Smooth muscle cell (in vitro differentiated cells): ENCODE results near the gene ISG15. TPM values are rescaled to one million over a fixed set of nuclear protein-coding genes. Genes with fewer than 3 reads are reported as not detected.

Experiments used
- DNase-seq: peaks from one replicate; lab custom pipeline; 2025; ENCODE audit not compliant: unreplicated experiment; lab: John Stamatoyannopoulos, UW
- H2AFZ ChIP-seq: fragments of 200-600 bp; sonication (generic); 2 replicates; pipeline ENCODE4 v1.6.0; 2016; ENCODE audit warnings: antibody characterized with exemption, low read depth, mild to moderate bottlenecking
- H3F3A ChIP-seq: fragments of 200-600 bp; sonication (generic); 2 replicates; pipeline ENCODE4 v1.6.0; 2017; ENCODE audit warnings: antibody characterized with exemption, low read depth
- H3K27ac ChIP-seq: fragments of 200-600 bp; sonication (generic); 2 replicates; pipeline ENCODE4 v1.5.1; 2016; ENCODE audit warnings: low read depth, mild to moderate bottlenecking
- H3K27me3 ChIP-seq: fragments of 200-600 bp; sonication (generic); 2 replicates; pipeline ENCODE4 v1.6.1; 2016; ENCODE audit warnings: low read depth, mild to moderate bottlenecking
- H3K36me3 ChIP-seq: fragments of 200-600 bp; sonication (generic); 2 replicates; pipeline ENCODE4 v1.5.1; 2016; ENCODE audit warnings: low read depth
- H3K4me1 ChIP-seq: fragments of 200-600 bp; sonication (generic); 2 replicates; pipeline ENCODE4 v1.5.1; 2016; ENCODE audit warnings: low read depth
- H3K4me2 ChIP-seq: fragments of 200-600 bp; sonication (generic); 2 replicates; pipeline ENCODE4 v1.6.0; 2016; ENCODE audit warnings: mild to moderate bottlenecking
- H3K4me3 ChIP-seq: fragments of 200-600 bp; sonication (generic); 2 replicates; pipeline ENCODE4 v1.5.1; 2016; ENCODE audit warnings: mild to moderate bottlenecking
- H3K79me2 ChIP-seq: fragments of 200-600 bp; sonication (generic); 2 replicates; pipeline ENCODE4 v1.6.0; 2016; ENCODE audit warnings: low read depth, mild to moderate bottlenecking
- H3K9ac ChIP-seq: fragments of 200-600 bp; sonication (generic); 2 replicates; pipeline ENCODE4 v1.6.0; 2016; ENCODE audit warnings: low read depth
- H3K9me3 ChIP-seq: fragments of 200-600 bp; sonication (generic); replicated peaks from 2 replicates; pipeline ENCODE4 v1.5.1; 2016; ENCODE audit warnings: low read depth
- H4K20me1 ChIP-seq: fragments of 200-600 bp; sonication (generic); 2 replicates; pipeline ENCODE4 v1.6.0; 2016; ENCODE audit warnings: low read depth
- WGBS: methylation state at CpG from one replicate; pipeline ENCODE4 v1.1.7; 2016; ENCODE audit warnings: low lambda C conversion rate; 5-methylcytosine and 5-hydroxymethylcytosine counted together
- polyA plus RNA-seq: library from polyadenylated mRNA; unstranded; fragments of >200 nt; fragmentation: Nextera tagmentation; extraction: Ambion mirVana; gene quantifications from 2 replicates; pipeline ENCODE4 v1.2.1, GENCODE V29; 2016
- total RNA-seq: library from RNA; depleted of rRNA; stranded (reverse); fragments of >200 nt; gene quantifications from 2 replicates; pipeline ENCODE4 v1.2.3, GENCODE V29; 2014
- TF ChIP-seq, protein P1 (sequence below): fragments of 200-600 bp; sonication (generic); IDR thresholded peaks from 2 replicates; pipeline ENCODE4 v1.5.1; 2017; ENCODE audit warnings: borderline replicate concordance, mild to moderate bottlenecking, antibody characterized with exemption; ENCODE audit not compliant: insufficient read depth, poor library complexity, severe bottlenecking

ISG15 gene
- total and polyA plus RNA-seq, 2 experiments from 2014 or later: 109 to 147 TPM

DNA sequence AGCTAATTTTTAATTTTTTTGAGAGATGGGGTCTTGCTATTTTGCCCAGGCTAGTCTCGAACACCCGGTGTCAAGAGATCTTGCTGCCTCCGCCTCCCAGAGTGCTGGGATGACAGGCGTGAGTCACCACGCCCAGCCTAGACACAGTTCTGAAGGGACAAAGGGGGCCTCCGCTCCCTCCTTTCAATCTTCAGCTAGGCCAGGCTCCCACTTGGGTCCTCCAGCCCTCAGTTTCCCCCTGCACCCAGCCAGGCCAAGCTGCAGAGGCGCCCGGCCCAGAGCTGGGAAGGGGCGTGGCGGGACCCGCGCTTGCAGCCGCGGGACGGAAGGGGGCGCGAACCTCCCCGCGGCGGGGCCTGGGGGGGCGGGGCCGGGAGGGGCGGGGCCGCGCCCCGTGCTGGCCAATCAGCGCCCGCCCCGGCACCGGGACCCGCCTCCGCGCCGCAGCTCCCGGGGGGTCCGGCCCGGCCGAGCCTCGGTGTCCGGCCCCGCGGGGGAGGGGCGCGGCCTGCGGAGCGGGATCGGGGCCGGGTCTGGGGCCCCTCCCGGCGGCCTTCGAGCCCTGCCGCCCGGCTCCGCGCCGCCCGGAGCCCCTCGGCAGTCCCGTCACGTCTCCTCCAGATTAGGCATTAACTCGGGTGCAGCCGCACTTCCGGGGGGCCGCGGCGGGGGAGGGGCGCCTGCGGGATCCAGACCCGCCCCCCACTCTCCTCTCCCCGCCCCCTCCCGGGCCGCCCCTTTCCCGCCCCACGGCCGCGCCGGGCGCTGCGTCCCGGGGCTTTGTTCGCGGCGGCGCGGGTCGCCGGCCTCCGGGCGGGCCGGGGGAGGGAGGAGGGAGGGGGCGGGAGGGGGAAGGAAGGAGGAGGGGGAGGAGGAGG lies 6.1 kb downstream of the ISG15 start:
- Histone ChIP-seq H3K9me3 (no peaks in the 10 kb centered on the region), H3K27me3 (no peaks in the 10 kb centered on the region), H2AFZ (no peak overlapping the region), H3K4me2 (peak overlapping the region; percentile 98), H3F3A (no peaks in the 10 kb centered on the region), H3K27ac (peak overlapping the region; percentile 38), H3K4me3 (peak overlapping the region; percentile 67), H3K36me3 (no peaks in the 10 kb centered on the region), H3K9ac (peak overlapping the region; percentile 43), H4K20me1 (peaks cover 16% of the 10 kb centered on the region), H3K4me1 (peaks cover 19% of the 10 kb centered on the region), H3K79me2 (no peaks in the 10 kb centered on the region)
- WGBS: 26% methylated on average over 12 of the region's 91 CpGs
- TF ChIP-seq, protein P1, sequence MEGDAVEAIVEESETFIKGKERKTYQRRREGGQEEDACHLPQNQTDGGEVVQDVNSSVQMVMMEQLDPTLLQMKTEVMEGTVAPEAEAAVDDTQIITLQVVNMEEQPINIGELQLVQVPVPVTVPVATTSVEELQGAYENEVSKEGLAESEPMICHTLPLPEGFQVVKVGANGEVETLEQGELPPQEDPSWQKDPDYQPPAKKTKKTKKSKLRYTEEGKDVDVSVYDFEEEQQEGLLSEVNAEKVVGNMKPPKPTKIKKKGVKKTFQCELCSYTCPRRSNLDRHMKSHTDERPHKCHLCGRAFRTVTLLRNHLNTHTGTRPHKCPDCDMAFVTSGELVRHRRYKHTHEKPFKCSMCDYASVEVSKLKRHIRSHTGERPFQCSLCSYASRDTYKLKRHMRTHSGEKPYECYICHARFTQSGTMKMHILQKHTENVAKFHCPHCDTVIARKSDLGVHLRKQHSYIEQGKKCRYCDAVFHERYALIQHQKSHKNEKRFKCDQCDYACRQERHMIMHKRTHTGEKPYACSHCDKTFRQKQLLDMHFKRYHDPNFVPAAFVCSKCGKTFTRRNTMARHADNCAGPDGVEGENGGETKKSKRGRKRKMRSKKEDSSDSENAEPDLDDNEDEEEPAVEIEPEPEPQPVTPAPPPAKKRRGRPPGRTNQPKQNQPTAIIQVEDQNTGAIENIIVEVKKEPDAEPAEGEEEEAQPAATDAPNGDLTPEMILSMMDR: peak; percentile 44
- peak; percentile 74 for DNase-seq

DNA sequence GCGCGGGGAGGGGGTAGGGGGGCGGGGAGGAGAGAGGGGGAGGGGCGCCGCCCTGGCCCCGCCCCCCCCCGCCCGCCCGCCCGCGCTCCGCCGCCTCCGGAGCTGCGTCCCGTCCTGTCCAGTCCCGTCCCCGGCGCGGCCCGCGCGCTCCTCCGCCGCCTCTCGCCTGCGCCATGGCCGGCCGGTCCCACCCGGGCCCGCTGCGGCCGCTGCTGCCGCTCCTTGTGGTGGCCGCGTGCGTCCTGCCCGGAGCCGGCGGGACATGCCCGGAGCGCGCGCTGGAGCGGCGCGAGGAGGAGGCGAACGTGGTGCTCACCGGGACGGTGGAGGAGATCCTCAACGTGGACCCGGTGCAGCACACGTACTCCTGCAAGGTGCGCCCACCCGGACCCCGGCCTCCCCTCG lies 6.7 kb downstream of the ISG15 start, which contains the start of gene AGRN:
TSS of gene AGRN (plus strand) at position 121 of the 405 bp plus-strand sequence. CDS start at position 174, 53 bp downstream.
- Histone ChIP-seq H3K36me3 (no peaks in the 10 kb centered on the region), H3K27ac (peak within 1 kb of the TSS; percentile 50), H3K79me2 (no peaks in the 10 kb centered on the region), H3K9ac (peak within 1 kb of the TSS; percentile 43), H3K4me2 (peak within 1 kb of the TSS; percentile 98), H3K9me3 (no peaks in the 10 kb centered on the region), H3K27me3 (no peaks in the 10 kb centered on the region), H2AFZ (no peak within 1 kb of the TSS), H4K20me1 (peaks cover 22% of the 10 kb centered on the region), H3K4me3 (peak within 1 kb of the TSS; percentile 67), H3K4me1 (peaks cover 19% of the 10 kb centered on the region), H3F3A (no peaks in the 10 kb centered on the region)
- no peak for DNase-seq
- TF ChIP-seq, protein P1: no peak
- WGBS: 0% methylated on average over 27 of the region's 58 CpGs

DNA sequence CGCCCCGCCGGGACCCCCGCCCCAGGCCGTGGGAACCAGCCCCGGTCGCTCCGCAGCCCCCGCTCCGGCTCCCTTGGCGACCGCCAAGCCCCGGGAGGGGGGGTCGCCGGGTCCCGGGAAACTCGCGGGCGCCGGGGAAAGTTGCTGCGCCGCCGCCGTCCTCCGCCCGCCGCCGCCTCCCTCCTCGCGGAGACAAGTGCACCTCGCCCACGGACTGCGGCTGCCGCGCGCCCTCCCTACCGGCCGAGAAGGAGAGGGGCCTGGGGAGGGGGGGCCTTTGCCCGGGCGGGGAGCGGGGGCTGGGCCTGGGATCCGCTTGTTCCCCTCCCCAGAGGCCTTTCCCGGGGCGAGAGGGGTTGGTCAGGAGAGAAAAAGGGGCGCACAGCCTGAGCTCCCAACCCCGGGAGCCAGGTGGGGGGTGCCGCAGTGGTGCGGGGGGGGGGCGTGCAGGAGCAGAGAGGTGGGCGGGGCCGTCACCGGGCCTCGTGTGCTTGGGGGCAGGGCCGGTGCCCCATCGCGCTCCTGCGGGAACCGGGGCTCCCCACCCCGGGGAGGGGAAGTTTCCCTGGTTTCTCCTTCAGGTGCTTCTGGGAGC lies 7.2 kb downstream of the ISG15 start:
- Histone ChIP-seq H3K79me2 (no peaks in the 10 kb centered on the region), H3K4me2 (peak overlapping the region; percentile 98), H2AFZ (no peak overlapping the region), H3K4me3 (peak overlapping the region; percentile 67), H3K9me3 (no peaks in the 10 kb centered on the region), H3K36me3 (no peaks in the 10 kb centered on the region), H3F3A (no peaks in the 10 kb centered on the region), H4K20me1 (peaks cover 22% of the 10 kb centered on the region), H3K9ac (peak overlapping the region; percentile 15), H3K27me3 (no peaks in the 10 kb centered on the region), H3K4me1 (peaks cover 21% of the 10 kb centered on the region), H3K27ac (no peak overlapping the region)
- no peak for DNase-seq
- 0% methylated on average over 17 of the region's 59 CpGs for WGBS
- TF ChIP-seq, protein P1: no peak
